Upper lobe of left lung (tissue), 4 donors: ENCODE data around the gene ANP32A.

Experiments used
- CTCF ChIP-seq, 6 experiments: fragments of 450-650 bp in 4 of 6; fragments of 200-600 bp in 2 of 6; sonication (generic) in 2 of 6; IDR thresholded peaks; one replicate each; pipeline ENCODE4 v1.5.1; 2016 to 2019; ENCODE audit warnings: antibody characterized with exemption in 6 of 6
- POLR2AphosphoS5 ChIP-seq, 2 donors: sonication (generic); formaldehyde crosslinking; IDR thresholded peaks; one replicate each; pipeline ENCODE4 v1.5.1; 2017; ENCODE audit warnings: antibody characterized with exemption in 2 of 2

GRCh38 chr15:68775236-68775577, 45.5 kb downstream of the ANP32A start:
- TF ChIP-seq CTCF (IDR thresholded peaks at IDR 0.05): no peak
- TF ChIP-seq POLR2AphosphoS5 (IDR thresholded peaks at IDR 0.05): no peak
